ENCODE measurements around the gene MTOR.
"Not testable (repeated sequence)": the region's sequence is repeated elsewhere in the genome, so short reads cannot be mapped to it uniquely, and the experiment has no call there.

MTOR gene

GRCh38 chr1:11281518-11282331 lies 19.4 kb upstream of the MTOR start:
- no peak for TF ChIP-seq POLR2AphosphoS5 (IDR thresholded peaks at IDR 0.05; ENCODE audit: low read depth, low read length)
- TF ChIP-seq PAX5 (IDR thresholded peaks at IDR 0.05; ENCODE audit: insufficient read depth, low read length, severe bottlenecking) = no peak
- TF ChIP-seq SPI1 (IDR thresholded peaks at IDR 0.05; ENCODE audit: low read depth, low read length) = no peak
- no peak for TF ChIP-seq POU2F2 (IDR thresholded peaks at IDR 0.05; ENCODE audit: low read depth, low read length)
- no peak for TF ChIP-seq TAF1 (IDR thresholded peaks at IDR 0.05; ENCODE audit: low read depth, low read length)
- TF ChIP-seq POLR2A (IDR thresholded peaks at IDR 0.05; ENCODE audit: low read depth, low read length) = no peak
- DNase-seq (ENCODE audit: insufficient read length, low spot score) (no peak), FAIRE-seq (no peak)

DNA sequence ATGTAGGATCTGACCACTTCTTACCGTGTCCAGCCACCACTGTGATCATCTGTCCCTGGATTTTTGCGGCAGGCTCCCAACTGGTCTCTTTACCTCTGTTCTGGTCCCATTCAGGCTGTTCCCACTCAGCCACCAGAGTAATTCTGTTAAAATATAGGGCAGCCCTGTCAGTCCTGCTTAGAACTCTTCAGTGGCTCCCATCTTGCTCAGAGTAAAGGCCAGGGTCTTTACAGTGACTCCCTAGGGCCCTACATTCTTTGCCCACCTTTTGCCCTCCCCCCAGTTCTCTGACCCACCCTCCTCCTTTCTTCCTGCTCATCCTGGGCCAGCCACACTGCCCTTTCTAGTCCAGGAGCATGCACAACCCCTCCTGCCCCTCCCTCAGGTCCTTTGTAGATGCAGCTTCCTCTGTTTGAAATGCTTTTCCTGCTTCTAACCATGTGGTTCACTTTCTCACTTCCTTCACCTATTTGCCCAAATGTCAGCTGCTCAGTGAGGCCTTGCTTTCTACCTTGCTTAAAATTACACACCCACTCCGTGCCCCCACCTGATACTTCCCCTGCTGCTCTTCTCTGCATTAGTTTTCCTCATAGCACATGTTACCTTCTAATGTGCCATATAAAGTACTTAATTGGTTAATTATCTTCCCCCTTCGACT lies 18.5 kb upstream of the MTOR start:
- FAIRE-seq = peak; percentile 84
- TF ChIP-seq TAF1 (IDR thresholded peaks at IDR 0.05; ENCODE audit: low read depth, low read length) (no peak), POU2F2 (IDR thresholded peaks at IDR 0.05; ENCODE audit: low read depth, low read length) (no peak), POLR2AphosphoS5 (IDR thresholded peaks at IDR 0.05; ENCODE audit: low read depth, low read length) (no peak), SPI1 (IDR thresholded peaks at IDR 0.05; ENCODE audit: low read depth, low read length) (peak; percentile 60; the same call in 1 of the 2 replicates), PAX5 (IDR thresholded peaks at IDR 0.05; ENCODE audit: insufficient read depth, low read length, severe bottlenecking) (no peak), POLR2A (IDR thresholded peaks at IDR 0.05; ENCODE audit: low read depth, low read length) (no peak)
- DNase-seq (ENCODE audit: insufficient read length, low spot score) = no peak

GRCh38 chr1:11279630-11280029 lies 17.3 kb upstream of the MTOR start:
- no peak for FAIRE-seq
- TF ChIP-seq POLR2A (IDR thresholded peaks at IDR 0.05; ENCODE audit: low read depth, low read length) (no peak), POLR2AphosphoS5 (IDR thresholded peaks at IDR 0.05; ENCODE audit: low read depth, low read length) (no peak), POU2F2 (IDR thresholded peaks at IDR 0.05; ENCODE audit: low read depth, low read length) (no peak), PAX5 (IDR thresholded peaks at IDR 0.05; ENCODE audit: insufficient read depth, low read length, severe bottlenecking) (no peak), SPI1 (IDR thresholded peaks at IDR 0.05; ENCODE audit: low read depth, low read length) (no peak), TAF1 (IDR thresholded peaks at IDR 0.05; ENCODE audit: low read depth, low read length) (no peak)
- no peak for DNase-seq (ENCODE audit: insufficient read length, low spot score)

GRCh38 chr1:11279152-11279551 lies 16.8 kb upstream of the MTOR start:
- FAIRE-seq = no peak
- no peak for DNase-seq (ENCODE audit: insufficient read length, low spot score)
- no peak for TF ChIP-seq POLR2AphosphoS5 (IDR thresholded peaks at IDR 0.05; ENCODE audit: low read depth, low read length)

DNA sequence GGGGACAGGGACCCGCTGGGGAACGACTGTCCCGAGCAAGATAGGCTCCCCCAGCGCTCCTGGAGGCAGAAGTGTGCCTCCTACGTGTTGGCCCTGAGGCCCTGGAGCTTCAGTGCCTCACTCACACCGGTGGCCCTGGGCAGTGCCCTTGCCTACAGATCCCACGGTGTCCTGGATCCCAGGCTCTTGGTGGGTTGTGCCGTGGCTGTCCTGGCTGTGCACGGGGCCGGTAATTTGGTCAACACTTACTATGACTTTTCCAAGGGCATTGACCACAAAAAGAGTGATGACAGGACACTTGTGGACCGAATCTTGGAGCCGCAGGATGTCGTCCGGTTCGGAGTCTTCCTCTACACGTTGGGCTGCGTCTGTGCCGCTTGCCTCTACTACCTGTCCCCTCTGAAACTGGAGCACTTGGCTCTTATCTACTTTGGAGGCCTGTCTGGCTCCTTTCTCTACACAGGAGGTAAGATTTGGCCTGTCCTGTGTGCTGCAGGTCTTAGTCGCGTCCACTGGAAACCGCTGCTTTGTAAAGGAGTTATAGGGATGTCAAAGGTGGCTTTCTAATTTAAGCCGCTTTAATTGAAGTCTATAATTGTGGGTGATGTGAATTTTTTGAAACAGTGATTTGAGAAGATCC lies 11.4 kb upstream of the MTOR start:
- DNase-seq (ENCODE audit: insufficient read length, low spot score) (no peak), FAIRE-seq (peak; percentile 33)
- TF ChIP-seq TAF1 (IDR thresholded peaks at IDR 0.05; ENCODE audit: low read depth, low read length) (no peak), PAX5 (IDR thresholded peaks at IDR 0.05; ENCODE audit: insufficient read depth, low read length, severe bottlenecking) (no peak), SPI1 (IDR thresholded peaks at IDR 0.05; ENCODE audit: low read depth, low read length) (no peak), POLR2AphosphoS5 (IDR thresholded peaks at IDR 0.05; ENCODE audit: low read depth, low read length) (no peak), POLR2A (IDR thresholded peaks at IDR 0.05; ENCODE audit: low read depth, low read length) (no peak), POU2F2 (IDR thresholded peaks at IDR 0.05; ENCODE audit: low read depth, low read length) (no peak)

- TF ChIP-seq TAF1 (IDR thresholded peaks at IDR 0.05; ENCODE audit: low read depth, low read length) (peak; percentile 94), POU2F2 (IDR thresholded peaks at IDR 0.05; ENCODE audit: low read depth, low read length) (0 out of 2 replicates have a peak, but pooled peaks have one; percentile 16), POLR2AphosphoS5 (IDR thresholded peaks at IDR 0.05; ENCODE audit: low read depth, low read length) (peak; percentile 63), SPI1 (IDR thresholded peaks at IDR 0.05; ENCODE audit: low read depth, low read length) (0 out of 2 replicates have a peak, but pooled peaks have one; percentile 17), POLR2A (IDR thresholded peaks at IDR 0.05; ENCODE audit: low read depth, low read length) (peak; percentile 75), PAX5 (IDR thresholded peaks at IDR 0.05; ENCODE audit: insufficient read depth, low read length, severe bottlenecking) (no peak)
- peak; percentile 82 for FAIRE-seq
These were observed 10.7 kb upstream of the MTOR start, which contains the start of gene UBIAD1 for GRCh38 chr1:11272832-11273594. Gene UBIAD1, plus strand, starts transcription at chr1:11273198. Its CDS starts 334 bp downstream, at chr1:11273532.

GRCh38 chr1:11272544-11272831 lies 10.1 kb upstream of the MTOR start:
- no peak for TF ChIP-seq POLR2A (IDR thresholded peaks at IDR 0.05; ENCODE audit: low read depth, low read length)
- no peak for TF ChIP-seq TAF1 (IDR thresholded peaks at IDR 0.05; ENCODE audit: low read depth, low read length)
- no peak for TF ChIP-seq SPI1 (IDR thresholded peaks at IDR 0.05; ENCODE audit: low read depth, low read length)
- TF ChIP-seq POLR2AphosphoS5 (IDR thresholded peaks at IDR 0.05; ENCODE audit: low read depth, low read length) = no peak
- TF ChIP-seq POU2F2 (IDR thresholded peaks at IDR 0.05; ENCODE audit: low read depth, low read length) = no peak
- no peak for TF ChIP-seq PAX5 (IDR thresholded peaks at IDR 0.05; ENCODE audit: insufficient read depth, low read length, severe bottlenecking)
- no peak for FAIRE-seq

More at GRCh38 chr1:11272832-11273594, 10.7 kb upstream of the MTOR start, which contains the start of gene UBIAD1:
- DNase-seq (ENCODE audit: insufficient read length, low spot score) = peak; percentile 90

GRCh38 chr1:11267350-11268337 lies 5.3 kb upstream of the MTOR start:
- DNase-seq (ENCODE audit: insufficient read length, low spot score); FAIRE-seq: not testable (repeated sequence)

More at GRCh38 chr1:11272544-11272831, 10.1 kb upstream of the MTOR start:
- no peak for DNase-seq (ENCODE audit: insufficient read length, low spot score)
